ENCODE data around the gene PRB4. TPM values are rescaled to one million over a fixed set of nuclear protein-coding genes. Genes with fewer than 3 reads are reported as not detected.
"Not testable (repeated sequence)": the region's sequence is repeated elsewhere in the genome, so short reads cannot be mapped to it uniquely, and the experiment has no call there.

The PRB4 gene
- total RNA-seq = not detected

DNA sequence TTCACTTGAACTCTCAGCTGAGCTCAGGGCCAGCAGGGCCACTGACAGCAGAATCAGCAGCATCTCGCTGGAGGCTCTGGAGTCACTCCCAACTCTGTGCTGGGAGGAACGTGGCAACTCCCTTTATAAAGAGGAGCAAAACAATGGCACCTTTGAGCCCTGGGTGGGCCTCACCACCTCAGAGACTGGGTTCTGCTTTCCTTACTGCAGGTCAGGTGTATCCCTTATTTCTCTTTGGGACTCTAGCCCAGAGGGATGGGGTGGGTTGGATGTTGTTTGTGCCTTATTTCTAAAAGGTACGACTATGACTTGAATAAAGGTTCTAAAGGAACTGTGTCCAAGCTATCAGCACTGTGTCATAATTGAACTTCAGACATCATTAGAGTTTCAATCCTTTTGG is at the start of gene PRB4:
Gene PRB4, minus strand, starts transcription at position 101 of the 400 bp plus-strand sequence. Its CDS starts 38 bp downstream, at position 63.
- no peak within 1 kb of the TSS for H3K27ac Mint-ChIP-seq
- H3K27me3 Mint-ChIP-seq = no peaks in the 10 kb centered on the region
- peaks cover under 1% of the 10 kb centered on the region for H3K36me3 Mint-ChIP-seq
- H3K4me1 Mint-ChIP-seq = no peaks in the 10 kb centered on the region
- no peak within 1 kb of the TSS for H3K4me3 Mint-ChIP-seq
- no peak for ATAC-seq
- CTCF ChIA-PET = no interaction called here
- peaks cover under 1% of the 10 kb centered on the region for H3K9me3 Mint-ChIP-seq (ENCODE audit: low read depth)
- no peak for DNase-seq

DNA sequence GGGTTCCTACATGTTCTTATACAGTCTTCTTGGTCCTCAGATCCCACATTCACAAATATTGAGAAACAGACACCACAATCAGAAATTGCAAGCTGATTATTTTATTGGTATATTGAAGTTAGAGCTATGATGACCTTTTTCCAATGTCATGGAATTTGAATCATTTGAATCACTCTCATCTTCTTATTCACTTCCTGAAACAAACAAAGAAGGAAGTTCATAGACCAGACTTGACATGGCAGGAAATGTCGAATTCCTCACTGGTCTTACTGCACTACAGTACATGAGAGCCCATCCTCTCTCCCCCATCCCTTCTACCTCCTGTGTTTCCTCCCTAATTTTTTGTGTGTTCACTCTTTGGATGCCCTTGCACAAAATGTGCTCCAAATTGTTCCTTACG is 41.5 kb upstream of the PRB4 start:
- H3K9me3 Mint-ChIP-seq (ENCODE audit: low read depth); H3K36me3 Mint-ChIP-seq; DNase-seq; ATAC-seq; H3K27ac Mint-ChIP-seq; CTCF ChIA-PET; H3K4me3 Mint-ChIP-seq; H3K4me1 Mint-ChIP-seq: not testable (repeated sequence)
- peaks cover 14% of the 10 kb centered on the region for H3K27me3 Mint-ChIP-seq

DNA sequence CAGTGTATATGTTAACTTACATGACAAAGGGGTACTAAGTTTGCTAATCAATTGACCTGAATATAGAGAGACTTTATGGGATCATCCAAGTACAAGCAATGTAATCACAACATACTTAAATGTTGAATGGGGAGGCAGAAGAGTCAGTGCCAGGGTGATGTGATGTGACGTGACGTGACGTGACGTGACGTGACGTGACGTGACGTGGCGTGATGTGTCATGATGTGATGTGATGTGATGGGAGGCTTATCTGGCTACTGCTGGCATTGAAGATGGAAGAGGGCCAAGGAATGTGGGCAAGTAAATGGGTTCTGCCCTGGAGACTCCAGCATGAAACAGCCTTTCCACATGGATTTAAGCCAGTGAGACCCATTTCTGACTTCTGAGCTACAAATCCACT is 38.2 kb upstream of the PRB4 start:
- ATAC-seq (no peak), DNase-seq (no peak)
- no peaks in the 10 kb centered on the region for H3K27me3 Mint-ChIP-seq
- H3K4me1 Mint-ChIP-seq = no peaks in the 10 kb centered on the region
- CTCF ChIA-PET = no interaction called here
- no peak overlapping the region for H3K27ac Mint-ChIP-seq
- no peak overlapping the region for H3K4me3 Mint-ChIP-seq
- H3K36me3 Mint-ChIP-seq = no peaks in the 10 kb centered on the region
- no peaks in the 10 kb centered on the region for H3K9me3 Mint-ChIP-seq (ENCODE audit: low read depth)

GRCh38 chr12:11347810-11348209 is 37.6 kb upstream of the PRB4 start:
- CTCF ChIA-PET = no interaction called here
- ATAC-seq = no peak

DNA sequence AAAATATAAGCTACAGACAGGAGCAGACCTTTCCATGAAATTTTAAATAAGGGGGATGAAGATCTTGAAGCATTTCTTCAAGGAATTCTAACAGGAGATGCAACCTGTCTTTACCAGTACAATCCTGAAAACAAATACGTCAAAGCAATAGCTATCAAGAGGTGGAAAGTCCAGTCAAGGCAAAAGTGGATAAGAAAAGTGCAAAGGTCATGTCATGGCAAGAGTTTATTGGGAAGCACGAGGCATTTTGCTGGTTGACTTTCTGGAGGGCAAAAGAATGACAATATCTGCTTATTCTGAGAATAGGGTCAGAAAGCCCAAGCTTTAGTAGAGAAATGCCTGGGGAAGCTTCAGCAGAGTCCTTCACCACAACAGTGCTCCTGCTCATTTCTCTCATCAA is 34.3 kb upstream of the PRB4 start:
- H3K4me3 Mint-ChIP-seq = no peak overlapping the region
- ATAC-seq (no peak), DNase-seq (no peak)
- H3K27ac Mint-ChIP-seq = no peak overlapping the region
- no peaks in the 10 kb centered on the region for H3K27me3 Mint-ChIP-seq
- CTCF ChIA-PET = no interaction called here
- no peaks in the 10 kb centered on the region for H3K9me3 Mint-ChIP-seq (ENCODE audit: low read depth)
- no peaks in the 10 kb centered on the region for H3K36me3 Mint-ChIP-seq
- no peaks in the 10 kb centered on the region for H3K4me1 Mint-ChIP-seq

More at GRCh38 chr12:11347810-11348209, 37.6 kb upstream of the PRB4 start:
- H3K27ac Mint-ChIP-seq = no peak overlapping the region
- no peaks in the 10 kb centered on the region for H3K36me3 Mint-ChIP-seq
- no peaks in the 10 kb centered on the region for H3K9me3 Mint-ChIP-seq (ENCODE audit: low read depth)
- H3K27me3 Mint-ChIP-seq = no peaks in the 10 kb centered on the region
- DNase-seq = no peak
- no peaks in the 10 kb centered on the region for H3K4me1 Mint-ChIP-seq
- no peak overlapping the region for H3K4me3 Mint-ChIP-seq

DNA sequence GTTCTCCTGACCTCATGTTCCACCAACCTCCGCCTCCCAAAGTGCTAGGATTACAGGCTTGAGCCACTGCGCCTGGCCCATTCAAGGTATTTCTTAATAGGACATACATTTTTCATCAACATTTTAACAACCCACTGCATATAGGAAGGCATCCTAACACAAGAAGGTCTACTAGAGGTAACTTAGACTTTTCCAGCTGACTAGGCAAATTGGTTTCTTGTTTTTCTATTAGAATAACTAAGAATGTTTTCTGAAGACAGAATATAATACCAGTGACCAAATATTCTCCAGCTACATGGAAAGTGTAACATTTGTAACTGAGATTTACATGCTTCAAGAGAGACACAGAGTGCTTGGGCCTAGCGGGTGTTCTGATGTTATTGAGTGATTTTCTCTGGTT is 14.2 kb upstream of the PRB4 start:
- DNase-seq (no peak), ATAC-seq (no peak)
- Mint-ChIP-seq H3K27me3 (peaks cover 4% of the 10 kb centered on the region), H3K4me3 (no peak overlapping the region), H3K27ac (no peak overlapping the region), H3K4me1 (no peaks in the 10 kb centered on the region), H3K36me3 (no peaks in the 10 kb centered on the region), H3K9me3 (ENCODE audit: low read depth) (peaks cover 2% of the 10 kb centered on the region)
- CTCF ChIA-PET = no interaction called here

DNA sequence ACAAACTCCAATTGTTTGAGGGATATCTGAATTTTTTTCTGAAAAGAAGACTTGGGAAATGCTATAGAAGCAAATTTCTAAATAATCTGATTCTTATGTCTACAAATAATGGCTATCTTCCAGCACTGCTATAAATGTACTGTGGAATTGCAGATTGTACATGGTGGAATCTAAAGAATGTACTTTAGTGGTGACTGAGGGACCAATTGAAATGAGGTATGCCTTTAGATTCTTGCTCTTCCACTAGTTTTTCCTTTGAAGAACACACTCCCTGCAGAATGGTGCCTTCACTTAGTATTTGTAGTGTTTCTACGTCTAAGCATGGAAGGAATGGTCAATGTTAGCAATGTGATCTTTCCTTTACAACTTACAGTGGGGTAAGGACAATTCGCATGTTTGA is 11.7 kb upstream of the PRB4 start:
- ATAC-seq (no peak), DNase-seq (no peak)
- Mint-ChIP-seq H3K9me3 (ENCODE audit: low read depth) (peaks cover 2% of the 10 kb centered on the region), H3K27ac (no peak overlapping the region), H3K4me1 (no peaks in the 10 kb centered on the region), H3K27me3 (peaks cover 3% of the 10 kb centered on the region), H3K4me3 (no peak overlapping the region), H3K36me3 (no peaks in the 10 kb centered on the region)
- CTCF ChIA-PET = no interaction called here

GRCh38 chr12:11307143-11307542 is 3.1 kb downstream of the PRB4 start:
- H3K27ac Mint-ChIP-seq = no peak overlapping the region
- H3K36me3 Mint-ChIP-seq = no peaks in the 10 kb centered on the region
- CTCF ChIA-PET = no interaction called here
- H3K27me3 Mint-ChIP-seq = peaks cover 2% of the 10 kb centered on the region
- DNase-seq (no peak), ATAC-seq (no peak)
- H3K4me1 Mint-ChIP-seq = no peaks in the 10 kb centered on the region
- H3K4me3 Mint-ChIP-seq = no peak overlapping the region
- no peaks in the 10 kb centered on the region for H3K9me3 Mint-ChIP-seq (ENCODE audit: low read depth)

GRCh38 chr12:11273449-11273848 is 36.8 kb downstream of the PRB4 start:
- Mint-ChIP-seq H3K4me3 (no peak overlapping the region), H3K36me3 (no peaks in the 10 kb centered on the region), H3K9me3 (ENCODE audit: low read depth) (no peaks in the 10 kb centered on the region), H3K27me3 (peaks cover 1% of the 10 kb centered on the region), H3K4me1 (no peaks in the 10 kb centered on the region), H3K27ac (no peak overlapping the region)
- CTCF ChIA-PET = no interaction called here
- DNase-seq = no peak
- no peak for ATAC-seq

DNA sequence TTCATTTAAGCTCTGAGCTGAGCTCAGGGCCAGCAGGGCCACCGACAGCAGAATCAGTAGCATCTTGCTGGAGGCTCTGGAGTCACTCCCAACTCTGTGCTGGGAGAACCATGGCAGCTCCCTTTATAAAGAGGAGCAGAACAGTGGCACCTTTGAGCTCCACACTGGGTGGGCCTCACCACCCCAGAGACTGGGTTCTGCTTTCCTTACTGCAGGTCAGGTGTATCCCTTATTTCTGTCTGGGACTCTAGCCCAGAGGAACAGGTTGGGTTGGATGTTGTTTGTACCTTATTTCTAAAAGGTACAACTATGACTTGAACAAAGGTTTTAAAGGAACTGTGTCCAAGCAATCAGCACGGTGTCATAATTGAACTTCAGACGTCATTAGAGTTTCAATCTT is 40.6 kb downstream of the PRB4 start, which contains the start of gene PRB3:
Gene PRB3, minus strand, starts transcription at position 101 of the 400 bp plus-strand sequence. Its CDS starts 38 bp downstream, at position 63.
- DNase-seq = no peak
- no peak within 1 kb of the TSS for H3K27ac Mint-ChIP-seq
- CTCF ChIA-PET = no interaction called here
- H3K27me3 Mint-ChIP-seq = peaks cover 3% of the 10 kb centered on the region
- no peaks in the 10 kb centered on the region for H3K4me1 Mint-ChIP-seq
- H3K9me3 Mint-ChIP-seq (ENCODE audit: low read depth) = no peaks in the 10 kb centered on the region
- H3K36me3 Mint-ChIP-seq = no peaks in the 10 kb centered on the region
- ATAC-seq = no peak
- H3K4me3 Mint-ChIP-seq = no peak within 1 kb of the TSS

DNA sequence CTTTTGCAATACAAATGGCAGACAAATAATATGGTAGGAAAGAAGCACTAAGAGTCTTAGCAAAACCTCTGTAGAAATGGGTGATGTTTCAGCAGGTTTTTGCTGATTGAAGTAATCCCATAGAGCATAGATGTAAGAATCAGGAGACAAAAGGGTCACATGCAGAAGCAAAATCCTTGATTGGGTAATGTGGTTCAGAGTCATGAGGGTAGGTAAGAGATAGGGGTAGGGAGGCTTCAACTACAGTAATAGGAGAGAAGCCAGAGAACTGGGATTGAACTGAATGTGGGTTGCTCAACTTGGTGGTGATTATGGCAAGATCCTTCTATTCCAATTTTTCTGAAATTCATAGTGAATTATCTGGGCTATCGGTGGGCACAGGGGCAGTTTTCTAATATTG is 45.7 kb downstream of the PRB4 start:
- Mint-ChIP-seq H3K9me3 (ENCODE audit: low read depth) (no peaks in the 10 kb centered on the region), H3K27me3 (peaks cover 3% of the 10 kb centered on the region), H3K27ac (no peak overlapping the region), H3K36me3 (no peaks in the 10 kb centered on the region), H3K4me1 (no peaks in the 10 kb centered on the region), H3K4me3 (no peak overlapping the region)
- ATAC-seq (no peak), DNase-seq (no peak)
- CTCF ChIA-PET = no interaction called here

Other genes starting within 250 kb of the PRB4 start
- 1 to 10 TPM in 1 of 2 experiments, under 1 TPM in 1; 0.73 to 1.1 TPM for gene TAS2R46, start 248.1 kb downstream of the PRB4 start, total RNA-seq
- gene TAS2R43, start 218.1 kb downstream of the PRB4 start, total RNA-seq = under 1 TPM; 0.28 to 0.53 TPM
- 1 to 10 TPM; 2.1 to 3.4 TPM for gene TAS2R30, start 175.8 kb downstream of the PRB4 start, total RNA-seq
- 1 to 10 TPM; 8.8 to 9.0 TPM for gene SMIM10L1, start 139.2 kb downstream of the PRB4 start, total RNA-seq
- not detected for gene TAS2R42, start 123.5 kb downstream of the PRB4 start, total RNA-seq
- not detected for gene PRB3, start 40.7 kb downstream of the PRB4 start, total RNA-seq
- gene PRB2, start 85.1 kb upstream of the PRB4 start, total RNA-seq = not detected